ENCODE results near the gene GABRD.

GABRD gene

GRCh38 chr1:2065699-2066098, 46.6 kb downstream of the GABRD start:
- no peak overlapping the region for H3K27ac ChIP-seq (ENCODE audit: low read depth, low read length)
- H3K27me3 ChIP-seq (ENCODE audit: control insufficient read depth in 1 of 2, insufficient read depth in 2 of 2, low read length in 2 of 2) = no peaks in the 10 kb centered on the region
- no peak overlapping the region for H3K4me3 ChIP-seq (ENCODE audit: low read depth in 1 of 2, low read length in 2 of 2)
- H3K36me3 ChIP-seq (ENCODE audit: control insufficient read depth in 1 of 2, insufficient read depth in 2 of 2, low read length in 2 of 2) = peaks cover 0 to 32% of the 10 kb centered on the region in 2 donors
- H3K9me3 ChIP-seq (ENCODE audit: control insufficient read depth in 1 of 2, low read length in 2 of 2) = peaks cover 0 to 3% of the 10 kb centered on the region in 2 donors
- no peaks in the 10 kb centered on the region for H3K4me1 ChIP-seq (ENCODE audit: control insufficient read depth in 1 of 2, insufficient read depth in 2 of 2, low read length in 2 of 2)
- no peak overlapping the region for H3K9ac ChIP-seq (ENCODE audit: low read depth in 1 of 2, low read length in 2 of 2)

- Histone ChIP-seq H3K27ac (ENCODE audit: low read depth, low read length) (no peak overlapping the region), H3K36me3 (ENCODE audit: control insufficient read depth in 1 of 2, insufficient read depth in 2 of 2, low read length in 2 of 2) (peaks cover 0 to 26% of the 10 kb centered on the region in 2 donors), H3K27me3 (ENCODE audit: control insufficient read depth in 1 of 2, insufficient read depth in 2 of 2, low read length in 2 of 2) (no peaks in the 10 kb centered on the region), H3K4me3 (ENCODE audit: low read depth in 1 of 2, low read length in 2 of 2) (no peak overlapping the region), H3K9me3 (ENCODE audit: control insufficient read depth in 1 of 2, low read length in 2 of 2) (peaks cover 0 to 3% of the 10 kb centered on the region in 2 donors), H3K4me1 (ENCODE audit: control insufficient read depth in 1 of 2, insufficient read depth in 2 of 2, low read length in 2 of 2) (peaks cover 10 to 11% of the 10 kb centered on the region in 2 donors), H3K9ac (ENCODE audit: low read depth in 1 of 2, low read length in 2 of 2) (no peak overlapping the region)
These were observed 48.2 kb downstream of the GABRD start for GRCh38 chr1:2067393-2067792.

DNA sequence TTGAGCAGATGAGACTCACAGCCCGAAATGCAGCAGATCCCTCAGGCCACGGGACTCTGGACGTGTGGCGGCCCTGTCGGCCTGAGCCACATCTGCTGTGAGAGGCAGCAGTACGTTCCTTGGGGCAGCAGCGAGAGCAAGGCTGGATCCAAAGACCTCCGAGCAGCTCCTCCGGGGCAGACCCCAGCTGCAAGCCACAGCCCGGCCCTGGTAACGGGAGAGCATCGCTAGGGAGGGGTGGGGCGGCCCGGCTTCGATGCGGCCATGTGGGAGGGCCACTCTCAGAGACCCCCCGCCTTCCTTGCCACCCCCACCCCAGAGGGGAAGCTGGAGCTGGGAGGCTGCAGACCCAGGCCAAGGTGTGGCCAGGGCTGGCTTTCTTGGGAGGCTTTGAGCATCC, 48.8 kb downstream of the GABRD start:
- Histone ChIP-seq H3K9me3 (ENCODE audit: control insufficient read depth in 1 of 2, low read length in 2 of 2) (peaks cover 0 to 3% of the 10 kb centered on the region in 2 donors), H3K27me3 (ENCODE audit: control insufficient read depth in 1 of 2, insufficient read depth in 2 of 2, low read length in 2 of 2) (no peaks in the 10 kb centered on the region)

GRCh38 chr1:2068951-2069350, 49.8 kb downstream of the GABRD start:
- Histone ChIP-seq H3K9ac (ENCODE audit: low read depth in 1 of 2, low read length in 2 of 2) (no peak overlapping the region), H3K4me3 (ENCODE audit: low read depth in 1 of 2, low read length in 2 of 2) (no peak overlapping the region), H3K27me3 (ENCODE audit: control insufficient read depth in 1 of 2, insufficient read depth in 2 of 2, low read length in 2 of 2) (no peaks in the 10 kb centered on the region), H3K4me1 (ENCODE audit: control insufficient read depth in 1 of 2, insufficient read depth in 2 of 2, low read length in 2 of 2) (peaks cover 15 to 19% of the 10 kb centered on the region in 2 donors), H3K36me3 (ENCODE audit: control insufficient read depth in 1 of 2, insufficient read depth in 2 of 2, low read length in 2 of 2) (peaks cover 0 to 26% of the 10 kb centered on the region in 2 donors), H3K27ac (ENCODE audit: low read depth, low read length) (no peak overlapping the region), H3K9me3 (ENCODE audit: control insufficient read depth in 1 of 2, low read length in 2 of 2) (peaks cover 0 to 3% of the 10 kb centered on the region in 2 donors)

More for the DNA sequence above, 48.8 kb downstream of the GABRD start:
- Histone ChIP-seq H3K4me1 (ENCODE audit: control insufficient read depth in 1 of 2, insufficient read depth in 2 of 2, low read length in 2 of 2) (peaks cover 15 to 17% of the 10 kb centered on the region in 2 donors), H3K27ac (ENCODE audit: low read depth, low read length) (no peak overlapping the region), H3K4me3 (ENCODE audit: low read depth in 1 of 2, low read length in 2 of 2) (no peak overlapping the region), H3K36me3 (ENCODE audit: control insufficient read depth in 1 of 2, insufficient read depth in 2 of 2, low read length in 2 of 2) (peaks cover 0 to 26% of the 10 kb centered on the region in 2 donors), H3K9ac (ENCODE audit: low read depth in 1 of 2, low read length in 2 of 2) (no peak overlapping the region)

DNA sequence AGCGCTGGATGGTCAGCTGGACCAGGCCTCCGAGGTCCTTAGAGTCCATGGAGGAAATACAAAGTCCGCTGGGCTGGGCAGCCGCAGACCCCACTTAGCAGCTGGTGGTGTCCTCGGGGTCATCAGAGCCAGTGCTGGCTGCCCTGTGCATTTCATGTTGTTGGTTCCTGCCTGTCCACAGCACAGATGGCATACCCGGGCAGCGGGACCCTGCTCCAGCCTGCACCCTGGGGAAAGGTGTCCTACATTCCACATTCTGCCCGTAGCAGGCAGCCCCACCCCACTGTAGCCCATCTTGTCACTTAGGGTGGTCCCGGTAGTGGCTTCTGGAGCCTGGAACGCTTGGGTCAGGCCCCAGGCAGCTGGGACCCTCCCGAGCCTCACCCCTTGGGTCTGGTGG, 50.9 kb downstream of the GABRD start:
- H3K9me3 ChIP-seq (ENCODE audit: control insufficient read depth in 1 of 2, low read length in 2 of 2) = no peaks in the 10 kb centered on the region
- H3K27ac ChIP-seq (ENCODE audit: low read depth, low read length) = no peak overlapping the region
- H3K27me3 ChIP-seq (ENCODE audit: control insufficient read depth in 1 of 2, insufficient read depth in 2 of 2, low read length in 2 of 2) = no peaks in the 10 kb centered on the region
- H3K4me1 ChIP-seq (ENCODE audit: control insufficient read depth in 1 of 2, insufficient read depth in 2 of 2, low read length in 2 of 2) = peaks cover 15 to 19% of the 10 kb centered on the region in 2 donors
- H3K9ac ChIP-seq (ENCODE audit: low read depth in 1 of 2, low read length in 2 of 2) = no peak overlapping the region
- no peak overlapping the region for H3K4me3 ChIP-seq (ENCODE audit: low read depth in 1 of 2, low read length in 2 of 2)
- peaks cover 0 to 23% of the 10 kb centered on the region in 2 donors for H3K36me3 ChIP-seq (ENCODE audit: control insufficient read depth in 1 of 2, insufficient read depth in 2 of 2, low read length in 2 of 2)

GRCh38 chr1:2070800-2071530, 51.8 kb downstream of the GABRD start:
- no peaks in the 10 kb centered on the region for H3K27me3 ChIP-seq (ENCODE audit: control insufficient read depth in 1 of 2, insufficient read depth in 2 of 2, low read length in 2 of 2)
- peaks cover 15 to 19% of the 10 kb centered on the region in 2 donors for H3K4me1 ChIP-seq (ENCODE audit: control insufficient read depth in 1 of 2, insufficient read depth in 2 of 2, low read length in 2 of 2)
- peaks cover 0 to 27% of the 10 kb centered on the region in 2 donors for H3K36me3 ChIP-seq (ENCODE audit: control insufficient read depth in 1 of 2, insufficient read depth in 2 of 2, low read length in 2 of 2)
- H3K9ac ChIP-seq (ENCODE audit: low read depth in 1 of 2, low read length in 2 of 2) = no peak overlapping the region
- no peak overlapping the region for H3K4me3 ChIP-seq (ENCODE audit: low read depth in 1 of 2, low read length in 2 of 2)
- H3K27ac ChIP-seq (ENCODE audit: low read depth, low read length) = no peak overlapping the region
- H3K9me3 ChIP-seq (ENCODE audit: control insufficient read depth in 1 of 2, low read length in 2 of 2) = no peaks in the 10 kb centered on the region

DNA sequence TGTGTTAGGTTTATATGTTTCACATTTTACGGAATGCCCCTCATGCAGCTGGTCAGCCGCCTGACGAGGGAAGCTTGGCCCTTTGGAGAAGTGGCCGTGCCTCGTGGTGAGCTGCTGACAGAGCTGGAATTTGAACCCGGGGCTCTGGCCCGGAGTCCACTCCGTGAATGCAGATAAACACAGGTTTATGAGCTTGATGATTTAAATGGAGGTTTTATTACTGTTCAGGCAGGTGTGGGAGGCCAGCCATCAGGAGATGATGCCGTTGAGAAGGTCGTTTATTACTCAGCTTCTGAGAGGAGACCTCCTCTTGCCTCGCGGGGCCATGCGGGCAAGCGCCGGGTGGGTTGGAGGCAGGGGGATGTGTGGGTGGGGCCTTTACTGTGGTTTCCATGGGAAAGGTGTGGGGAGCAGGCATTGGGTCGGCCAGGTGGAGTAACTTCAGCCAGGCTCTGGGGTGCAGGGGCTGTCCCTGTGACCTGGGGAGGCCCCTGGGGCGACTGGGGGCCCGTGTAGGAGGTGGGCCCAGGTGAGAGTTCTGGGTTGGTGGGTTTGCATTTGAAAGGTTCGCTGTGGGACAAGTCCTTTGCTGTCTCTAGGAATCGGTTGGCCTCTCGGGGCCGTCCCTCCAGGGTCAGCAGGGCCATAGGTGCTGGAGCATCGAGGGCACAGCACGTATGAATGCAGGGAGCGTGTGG, 53.1 kb downstream of the GABRD start:
- Histone ChIP-seq H3K27ac (ENCODE audit: low read depth, low read length) (peak overlapping the region; percentile 22), H3K4me3 (ENCODE audit: low read depth in 1 of 2, low read length in 2 of 2) (no peak overlapping the region), H3K36me3 (ENCODE audit: control insufficient read depth in 1 of 2, insufficient read depth in 2 of 2, low read length in 2 of 2) (peaks cover 0 to 33% of the 10 kb centered on the region in 2 donors), H3K9ac (ENCODE audit: low read depth in 1 of 2, low read length in 2 of 2) (no peak overlapping the region), H3K9me3 (ENCODE audit: control insufficient read depth in 1 of 2, low read length in 2 of 2) (no peaks in the 10 kb centered on the region), H3K27me3 (ENCODE audit: control insufficient read depth in 1 of 2, insufficient read depth in 2 of 2, low read length in 2 of 2) (no peaks in the 10 kb centered on the region), H3K4me1 (ENCODE audit: control insufficient read depth in 1 of 2, insufficient read depth in 2 of 2, low read length in 2 of 2) (peaks cover 15 to 19% of the 10 kb centered on the region in 2 donors)

DNA sequence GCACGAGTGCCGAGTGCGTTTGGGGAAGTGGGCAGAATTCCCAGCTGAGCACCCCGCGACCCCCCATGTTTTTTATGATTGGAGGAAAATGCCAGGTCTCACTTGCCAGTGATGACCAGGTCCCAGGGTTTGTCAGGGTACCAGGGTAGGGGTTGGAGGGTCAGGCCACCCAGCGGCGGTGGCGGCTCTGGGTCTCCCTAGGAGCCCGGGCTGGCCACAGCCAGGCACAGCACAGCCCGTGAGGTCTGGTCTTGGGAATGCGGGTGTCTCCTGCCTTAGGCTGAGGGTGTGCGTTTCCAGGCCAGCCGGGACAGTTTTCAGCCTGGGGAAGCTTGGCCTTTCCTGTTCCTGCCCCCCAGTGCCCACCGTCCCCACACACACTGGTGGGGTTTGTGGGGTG, 53.7 kb downstream of the GABRD start:
- Histone ChIP-seq H3K9me3 (ENCODE audit: control insufficient read depth in 1 of 2, low read length in 2 of 2) (peaks cover 4 to 5% of the 10 kb centered on the region in 2 donors), H3K27me3 (ENCODE audit: control insufficient read depth in 1 of 2, insufficient read depth in 2 of 2, low read length in 2 of 2) (no peaks in the 10 kb centered on the region), H3K4me3 (ENCODE audit: low read depth in 1 of 2, low read length in 2 of 2) (no peak overlapping the region), H3K27ac (ENCODE audit: low read depth, low read length) (no peak overlapping the region), H3K4me1 (ENCODE audit: control insufficient read depth in 1 of 2, insufficient read depth in 2 of 2, low read length in 2 of 2) (peaks cover 15 to 19% of the 10 kb centered on the region in 2 donors), H3K9ac (ENCODE audit: low read depth in 1 of 2, low read length in 2 of 2) (no peak overlapping the region), H3K36me3 (ENCODE audit: control insufficient read depth in 1 of 2, insufficient read depth in 2 of 2, low read length in 2 of 2) (peaks cover 4 to 37% of the 10 kb centered on the region in 2 donors)

DNA sequence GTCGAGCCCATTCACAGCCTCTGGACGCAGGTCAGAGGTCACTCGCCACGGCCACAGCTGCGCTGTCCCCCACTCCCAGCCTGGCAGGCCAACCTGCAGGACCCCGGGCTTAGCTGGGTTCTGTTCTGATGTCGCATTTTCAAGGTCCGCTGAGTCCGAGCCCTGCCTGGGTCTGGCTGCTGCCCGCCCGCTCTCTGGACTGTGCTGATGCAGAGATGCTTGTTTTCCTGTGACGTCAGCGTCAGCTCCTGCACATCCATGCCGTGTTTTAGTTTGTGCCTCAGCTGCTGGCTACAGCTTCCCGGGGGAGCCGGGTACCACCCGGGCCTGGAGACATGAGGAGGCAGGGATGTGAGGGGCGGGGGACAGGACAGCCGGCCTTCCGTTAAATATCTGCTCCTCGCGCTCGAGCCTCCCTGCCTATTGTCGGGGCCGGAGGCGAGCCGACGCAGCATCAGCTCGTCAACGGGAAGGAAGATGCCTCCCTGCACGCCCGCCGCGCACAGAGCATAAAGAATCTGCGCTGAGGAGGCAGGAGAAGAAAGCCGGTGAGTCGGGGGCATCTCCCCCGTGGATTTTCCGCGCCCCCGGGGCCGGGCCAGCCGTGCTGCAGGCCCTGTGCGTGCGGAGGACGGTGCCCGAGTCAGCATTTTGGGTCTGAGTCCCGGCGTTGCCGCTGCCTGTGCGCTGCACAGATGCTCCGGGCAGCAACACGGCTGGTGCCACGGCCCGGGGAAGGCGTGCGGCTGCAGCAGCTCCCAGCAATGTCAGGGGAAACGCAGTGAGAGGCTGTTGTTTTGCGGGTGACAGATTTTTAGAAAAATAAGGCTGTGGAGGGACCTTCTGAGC, 54.5 kb downstream of the GABRD start:
- no peak overlapping the region for H3K27ac ChIP-seq (ENCODE audit: low read depth, low read length)
- peaks cover 10 to 11% of the 10 kb centered on the region in 2 donors for H3K9me3 ChIP-seq (ENCODE audit: control insufficient read depth in 1 of 2, low read length in 2 of 2)
- H3K4me3 ChIP-seq (ENCODE audit: low read depth in 1 of 2, low read length in 2 of 2) = peak overlapping the region in 1 of 2 donors; percentile 28
- H3K27me3 ChIP-seq (ENCODE audit: control insufficient read depth in 1 of 2, insufficient read depth in 2 of 2, low read length in 2 of 2) = no peaks in the 10 kb centered on the region
- H3K9ac ChIP-seq (ENCODE audit: low read depth in 1 of 2, low read length in 2 of 2) = no peak overlapping the region
- peaks cover 15 to 19% of the 10 kb centered on the region in 2 donors for H3K4me1 ChIP-seq (ENCODE audit: control insufficient read depth in 1 of 2, insufficient read depth in 2 of 2, low read length in 2 of 2)
- peaks cover 8 to 34% of the 10 kb centered on the region in 2 donors for H3K36me3 ChIP-seq (ENCODE audit: control insufficient read depth in 1 of 2, insufficient read depth in 2 of 2, low read length in 2 of 2)
